Activated CD4-positive, CD25-positive, alpha-beta regulatory T cell treated with anti-CD3 and anti-CD28 coated beads, Interleukin-2, amount 50 U/mL, for 24 hours (primary cell): Measurements from ENCODE around the gene RNF212B.

ENCODE experiments used
- ATAC-seq, 2 donors: fragments of 150-1000 bp; cut with Tn5 transposase; one replicate each; pipeline ENCODE4 v1.10.0; 2021; ENCODE audit warnings: mild to moderate bottlenecking in 1 of 2, moderate library complexity in 1 of 2

Gene RNF212B

DNA sequence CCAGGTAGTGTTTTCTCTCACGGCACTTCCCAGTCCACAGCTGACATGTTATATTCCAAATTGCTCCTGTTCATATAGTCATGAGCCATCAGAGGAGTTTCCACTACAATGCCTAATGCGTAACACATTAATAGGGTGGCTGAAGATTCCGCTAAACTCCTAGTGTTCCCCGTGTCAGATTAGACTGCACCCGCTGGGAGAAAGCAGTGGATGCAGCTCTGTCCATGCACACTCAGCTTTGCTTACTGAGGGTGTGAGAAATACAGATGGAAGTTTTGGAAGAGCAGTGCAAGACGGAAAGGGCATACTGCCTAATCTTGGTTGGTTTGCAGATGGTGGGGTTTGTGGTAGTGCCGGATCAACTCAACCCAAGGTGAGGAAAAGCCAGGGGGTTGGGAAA is 59.4 kb downstream of the RNF212B start:
- no peak for ATAC-seq

DNA sequence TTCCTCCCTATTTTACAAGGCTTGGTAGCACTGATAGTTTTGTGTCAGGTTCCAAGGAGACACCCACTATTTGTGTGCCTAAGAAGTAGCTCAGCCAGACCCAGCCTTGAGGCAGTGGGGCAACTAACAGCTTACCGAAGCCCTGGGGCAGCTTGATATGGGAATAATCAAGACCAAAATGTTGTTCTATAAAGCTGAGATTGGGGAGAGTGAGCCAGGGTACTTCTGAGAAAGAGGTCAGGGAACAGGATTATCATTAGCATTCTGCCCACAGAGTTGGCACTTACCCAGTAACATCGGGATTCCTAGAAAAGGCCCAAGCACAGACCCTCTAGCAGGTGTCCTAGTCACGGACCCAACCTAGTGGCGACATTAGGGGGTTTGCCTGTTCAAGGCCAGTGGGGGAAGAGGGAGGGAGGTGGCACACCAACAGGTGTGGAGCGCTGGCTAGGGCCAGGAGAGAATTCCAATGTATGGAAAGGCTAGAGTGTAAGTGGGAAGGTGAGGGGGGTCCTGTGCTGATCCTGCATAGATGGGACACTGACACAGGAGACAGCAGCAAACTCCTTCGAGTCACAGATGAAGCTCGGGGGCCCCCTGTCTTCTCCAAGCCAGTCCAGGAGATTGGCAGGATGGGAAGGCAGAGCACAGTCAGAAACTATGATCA is 60.0 kb downstream of the RNF212B start:
- ATAC-seq: no peak

DNA sequence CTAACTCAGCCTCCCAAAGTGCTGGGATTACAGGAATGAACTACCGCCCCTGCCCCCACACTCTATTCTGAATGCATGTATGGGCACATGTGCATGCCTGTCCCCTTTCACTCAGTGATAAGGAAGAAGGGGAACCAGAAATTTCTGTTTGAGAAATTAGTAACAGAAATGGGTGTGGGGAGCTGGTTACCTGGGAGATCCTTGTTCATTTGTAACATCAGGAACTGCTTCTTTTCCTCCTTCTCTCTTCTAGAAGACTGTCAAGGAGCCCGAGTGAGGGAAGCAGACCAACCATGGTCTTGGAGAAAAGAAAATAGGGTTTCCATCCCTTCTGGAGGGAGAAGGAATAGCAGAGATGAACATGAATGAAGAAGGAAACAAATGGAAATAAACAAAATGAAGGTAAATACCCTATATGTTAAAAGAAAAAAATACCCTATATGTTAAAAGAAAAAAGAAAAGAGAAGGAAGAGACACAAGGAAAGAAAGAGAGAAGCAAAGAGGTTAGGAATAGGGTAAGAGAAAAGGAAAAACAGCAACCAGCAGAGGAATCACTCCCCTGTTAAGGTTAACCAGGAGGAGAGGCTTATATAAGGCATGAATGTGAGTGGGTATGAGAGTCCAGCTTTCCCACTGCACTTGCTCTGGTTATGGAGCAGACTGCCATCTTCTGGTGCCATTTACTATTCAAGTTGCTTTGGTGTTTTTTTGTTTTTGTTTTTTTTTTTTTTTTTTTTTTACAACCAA is 61.6 kb downstream of the RNF212B start:
- ATAC-seq: no peak

DNA sequence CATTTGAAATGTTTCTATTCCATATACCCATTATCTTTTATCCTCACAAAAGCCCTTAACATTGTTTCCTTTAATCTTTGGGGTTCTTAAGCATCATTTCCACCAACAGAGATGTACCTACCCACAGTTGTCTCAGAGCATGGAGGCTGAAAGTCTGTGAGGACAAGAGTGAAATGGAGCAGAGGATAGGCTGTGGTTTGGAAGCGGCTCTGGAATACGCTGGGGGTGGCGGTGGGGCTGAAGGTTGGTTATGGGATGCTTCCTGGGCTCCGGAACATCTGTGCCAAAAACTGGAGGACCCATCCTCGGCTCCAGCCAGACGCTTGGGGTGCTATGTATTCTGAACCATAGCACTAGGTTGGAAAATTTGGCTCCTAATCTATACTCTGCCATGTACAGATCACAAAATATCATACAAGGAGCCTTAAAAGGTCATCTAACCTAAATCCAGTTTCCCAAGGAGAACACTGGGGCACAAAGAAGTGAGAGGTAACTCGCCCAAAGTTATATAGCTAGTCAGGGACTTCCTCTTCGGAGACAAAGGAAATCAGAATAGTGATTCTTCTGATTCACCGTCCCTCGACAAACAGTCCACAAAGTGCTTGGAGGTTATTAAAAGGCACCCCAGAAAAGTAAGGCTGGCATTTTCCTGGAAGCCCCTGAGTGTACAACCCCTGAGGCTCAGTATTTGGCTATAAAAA is 62.4 kb downstream of the RNF212B start:
- no peak for ATAC-seq

DNA sequence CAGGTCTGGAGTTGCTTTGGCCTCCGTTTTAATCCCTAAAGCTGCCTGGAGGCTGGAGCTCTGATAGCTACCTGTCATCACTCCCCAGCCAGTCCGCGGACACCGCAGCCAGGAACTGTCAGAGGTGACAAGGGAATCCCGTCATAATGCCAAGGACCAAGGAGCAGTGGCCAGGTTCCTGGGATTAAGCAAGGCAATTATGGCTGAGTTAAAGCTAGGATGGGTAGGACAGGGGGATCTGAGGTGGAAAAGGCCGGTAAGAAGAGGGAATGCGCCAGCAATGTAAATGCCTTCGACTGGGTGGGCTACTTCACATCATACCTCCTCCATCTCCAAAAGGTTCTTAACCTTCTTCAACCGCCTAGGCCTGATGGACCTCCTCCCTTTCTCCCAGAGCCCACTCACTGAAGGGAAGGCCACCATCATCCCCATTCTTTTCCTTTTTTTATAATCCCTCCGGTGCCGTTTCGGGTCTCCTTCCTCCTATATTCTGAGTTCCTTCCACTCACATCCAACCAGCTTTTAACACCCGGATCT is 63.0 kb downstream of the RNF212B start:
- no peak for ATAC-seq

- peak; percentile 81 to 84 for ATAC-seq
Measured at GRCh38 chr14:23301288-23301968, 63.7 kb downstream of the RNF212B start.

GRCh38 chr14:23301969-23302289 is 64.2 kb downstream of the RNF212B start:
- ATAC-seq: peak; percentile 9 to 14

DNA sequence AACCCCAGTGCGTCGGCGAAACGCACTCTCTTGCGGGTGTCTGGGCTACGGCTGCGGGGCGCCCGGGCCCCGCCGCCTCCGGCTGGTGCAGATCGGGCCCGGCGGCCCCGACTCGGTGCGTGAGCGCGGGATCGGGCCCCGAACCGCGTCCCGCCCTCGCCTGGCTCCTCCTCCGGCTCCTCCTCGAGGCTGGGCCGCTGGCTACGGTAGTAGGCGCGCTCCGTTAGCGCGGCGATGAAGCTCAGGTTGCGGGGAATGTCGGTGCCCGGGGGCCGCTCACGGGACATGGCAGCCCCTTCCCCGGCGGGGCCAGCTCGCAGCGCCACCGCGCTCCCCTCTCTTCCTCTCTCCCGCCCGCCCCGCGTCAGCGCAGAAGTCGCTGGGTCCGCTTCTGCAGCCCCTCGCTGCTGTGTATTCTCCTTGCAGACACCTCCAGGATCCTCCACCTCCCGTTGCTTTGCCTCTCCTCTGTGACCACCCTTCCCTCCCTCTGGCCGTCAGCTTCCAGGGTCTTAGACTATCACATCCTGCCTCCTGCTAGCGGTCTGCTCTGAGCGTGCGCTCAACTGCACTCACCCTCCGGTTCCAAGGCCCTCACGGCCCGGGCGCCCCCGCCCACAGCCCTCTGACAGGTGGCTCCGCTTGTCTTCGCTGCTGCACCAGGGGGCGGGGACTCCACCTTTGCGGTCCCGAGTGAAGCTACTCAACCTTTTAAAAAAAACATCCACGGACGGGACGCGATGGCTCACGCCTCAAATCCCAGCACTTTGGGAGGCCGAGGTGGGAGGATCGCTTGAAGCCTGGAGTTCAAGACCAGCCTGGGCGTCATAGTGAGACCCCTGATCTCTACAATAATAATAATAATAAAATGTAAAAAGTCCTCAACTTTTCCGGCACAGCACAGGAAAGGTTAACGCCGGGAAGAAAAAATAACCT is 64.8 kb downstream of the RNF212B start, which contains the start of gene PPP1R3E:
PPP1R3E (minus strand) TSS at position 570 of the 936 bp plus-strand sequence; CDS start at position 287, 283 bp downstream.
- peak; percentile 33 to 37 for ATAC-seq

DNA sequence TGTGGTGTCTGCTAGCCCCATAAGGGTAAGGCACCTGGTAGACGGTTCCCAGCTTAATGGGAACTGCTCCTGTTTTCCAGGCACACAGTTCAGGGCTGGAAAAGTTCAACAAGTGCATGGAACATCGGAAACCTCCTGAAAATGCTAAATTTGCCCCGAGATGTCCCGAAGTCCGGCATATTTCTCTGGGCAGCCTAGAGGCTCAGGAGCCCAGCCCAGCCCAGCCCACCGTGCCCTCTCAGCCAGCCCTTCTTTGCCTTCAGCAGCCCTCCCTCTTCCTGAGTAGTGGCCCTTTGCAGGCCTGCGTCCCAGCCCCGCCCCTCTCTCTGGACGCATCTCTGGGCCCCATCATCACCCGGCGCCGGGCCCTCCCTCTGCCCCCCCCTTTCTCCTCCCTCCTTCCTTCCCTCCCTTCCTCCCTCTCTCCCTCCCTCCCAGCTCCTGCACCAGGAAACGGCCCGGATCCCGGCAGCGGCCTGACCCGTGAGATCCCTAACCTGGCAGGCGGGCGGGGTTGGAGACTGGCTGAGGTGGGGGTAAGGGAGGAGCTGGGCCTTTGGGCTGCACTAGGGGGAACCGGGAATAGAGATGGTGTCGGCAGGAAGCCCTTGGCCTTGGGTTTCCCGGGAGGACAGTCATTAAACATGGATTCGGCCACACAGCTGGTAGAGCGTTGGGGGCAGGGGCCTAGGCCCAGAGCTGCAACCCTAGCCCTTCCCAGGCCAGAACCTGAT is 68.8 kb downstream of the RNF212B start, which contains the start of gene BCL2L2:
BCL2L2 (plus strand) TSS at position 422 of the 734 bp plus-strand sequence. CDS start 935 bp downstream, outside the sequence.
- ATAC-seq: no peak

DNA sequence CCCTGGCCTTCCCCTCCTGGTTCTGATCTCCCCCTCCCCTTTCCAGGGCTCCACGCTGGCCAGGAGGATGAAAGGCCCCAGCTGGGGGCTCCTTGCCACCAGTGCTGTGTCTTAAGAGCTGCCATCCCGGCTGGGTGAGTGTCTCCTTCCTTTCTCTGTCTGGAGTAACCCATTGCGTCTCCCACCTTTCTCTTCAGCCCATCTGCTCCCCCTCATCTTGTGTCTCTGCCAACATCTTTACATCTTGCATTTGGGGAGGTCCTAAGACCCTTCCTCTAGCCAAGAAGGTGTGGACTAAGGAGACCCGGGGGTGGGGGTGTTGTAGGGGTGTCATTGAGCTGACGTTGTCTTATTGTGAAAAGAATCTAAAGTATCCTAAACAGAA is 69.4 kb downstream of the RNF212B start:
- no peak for ATAC-seq

DNA sequence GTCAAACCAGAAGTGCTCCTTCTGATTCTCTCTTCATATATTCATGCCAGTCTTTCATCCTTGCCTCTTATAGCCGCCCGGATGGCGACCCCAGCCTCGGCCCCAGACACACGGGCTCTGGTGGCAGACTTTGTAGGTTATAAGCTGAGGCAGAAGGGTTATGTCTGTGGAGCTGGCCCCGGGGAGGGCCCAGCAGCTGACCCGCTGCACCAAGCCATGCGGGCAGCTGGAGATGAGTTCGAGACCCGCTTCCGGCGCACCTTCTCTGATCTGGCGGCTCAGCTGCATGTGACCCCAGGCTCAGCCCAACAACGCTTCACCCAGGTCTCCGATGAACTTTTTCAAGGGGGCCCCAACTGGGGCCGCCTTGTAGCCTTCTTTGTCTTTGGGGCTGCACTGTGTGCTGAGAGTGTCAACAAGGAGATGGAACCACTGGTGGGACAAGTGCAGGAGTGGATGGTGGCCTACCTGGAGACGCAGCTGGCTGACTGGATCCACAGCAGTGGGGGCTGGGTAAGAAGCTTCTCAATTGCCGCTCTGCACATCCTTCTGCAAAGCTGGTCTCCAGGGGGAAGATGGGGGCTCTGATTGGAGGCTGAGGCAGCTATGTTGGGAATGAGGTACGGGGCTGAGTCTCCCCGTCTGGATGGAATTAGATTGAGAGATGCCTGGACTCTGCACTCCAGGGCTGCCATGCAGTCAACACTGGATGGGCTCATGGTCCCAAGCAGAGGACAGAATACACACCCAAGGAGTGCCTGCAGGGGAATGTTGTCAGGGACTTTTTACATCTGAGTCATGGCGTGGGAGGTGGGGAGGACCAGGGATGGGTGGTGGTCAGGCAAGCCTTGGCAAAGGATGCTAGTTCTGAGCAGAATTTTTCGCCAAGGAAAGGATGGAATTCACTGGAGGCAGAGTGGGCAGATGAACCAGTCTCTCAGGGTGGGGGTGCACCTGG is 70.2 kb downstream of the RNF212B start:
- no peak for ATAC-seq

DNA sequence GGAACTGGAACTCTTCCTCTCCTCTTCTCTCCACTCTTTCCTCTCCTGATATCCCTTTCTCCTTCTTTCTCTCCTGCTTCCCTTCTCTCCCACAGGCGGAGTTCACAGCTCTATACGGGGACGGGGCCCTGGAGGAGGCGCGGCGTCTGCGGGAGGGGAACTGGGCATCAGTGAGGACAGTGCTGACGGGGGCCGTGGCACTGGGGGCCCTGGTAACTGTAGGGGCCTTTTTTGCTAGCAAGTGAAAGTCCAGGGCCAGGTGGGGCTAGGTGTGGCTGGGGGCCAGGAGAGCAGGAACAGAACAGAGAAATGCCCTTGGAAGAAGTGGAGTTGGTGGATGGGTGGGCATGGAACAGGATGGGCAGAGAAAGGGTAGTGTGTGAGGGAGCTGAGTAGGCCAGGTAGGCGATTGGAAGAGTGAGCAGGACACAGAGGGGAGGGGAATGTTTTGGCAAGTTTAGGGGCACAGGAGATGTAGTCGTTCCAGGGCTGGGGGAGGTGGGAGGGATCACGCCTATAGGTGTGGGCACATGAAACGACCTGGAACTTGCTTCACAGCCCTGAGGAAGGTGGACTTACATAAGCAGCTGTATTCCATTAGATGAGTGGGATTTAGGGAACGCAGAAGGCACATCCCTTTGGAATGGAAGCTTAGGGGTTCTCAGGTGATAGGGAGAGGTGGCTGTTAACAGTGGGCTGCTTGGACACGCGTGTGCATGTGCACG is 71.1 kb downstream of the RNF212B start:
- no peak for ATAC-seq

DNA sequence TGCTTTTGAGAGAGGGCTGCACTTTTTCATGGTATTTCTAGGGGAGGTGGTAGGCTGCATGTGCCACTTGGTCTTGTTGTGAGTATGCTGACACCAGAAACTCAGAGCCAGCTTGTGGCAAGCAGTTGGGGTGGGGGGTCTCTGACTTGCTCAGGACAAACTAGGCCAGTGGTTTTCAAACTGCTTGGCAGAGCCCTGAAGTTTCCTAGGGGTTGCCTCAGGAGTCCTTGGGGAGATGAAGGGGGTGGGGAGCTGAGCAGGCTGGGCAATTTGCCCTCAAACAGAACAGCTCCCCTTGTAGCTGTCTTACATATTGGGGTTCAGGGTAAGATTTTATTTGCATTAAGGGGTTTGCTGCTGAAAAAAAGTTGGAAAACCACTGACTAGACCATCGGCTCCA is 72.8 kb downstream of the RNF212B start:
- no peak for ATAC-seq

DNA sequence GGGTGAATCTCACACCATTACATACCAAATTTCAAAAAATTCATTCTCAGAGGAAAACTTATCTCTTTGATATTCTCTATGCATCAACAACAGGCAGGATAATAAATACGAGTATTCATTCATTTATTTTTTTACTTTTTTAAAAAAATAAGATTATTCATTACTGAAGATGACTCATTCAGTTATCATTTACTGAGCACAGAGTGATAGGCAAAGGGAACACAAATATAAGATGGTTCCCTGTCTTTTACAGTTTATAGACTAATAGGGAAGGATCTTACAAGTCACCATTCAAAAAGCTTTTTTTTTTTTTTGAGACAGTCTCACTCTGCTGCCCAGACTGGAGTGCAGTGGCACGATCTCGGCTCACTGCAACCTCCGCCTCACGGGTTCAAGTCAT is 78.6 kb downstream of the RNF212B start:
- ATAC-seq: no peak

DNA sequence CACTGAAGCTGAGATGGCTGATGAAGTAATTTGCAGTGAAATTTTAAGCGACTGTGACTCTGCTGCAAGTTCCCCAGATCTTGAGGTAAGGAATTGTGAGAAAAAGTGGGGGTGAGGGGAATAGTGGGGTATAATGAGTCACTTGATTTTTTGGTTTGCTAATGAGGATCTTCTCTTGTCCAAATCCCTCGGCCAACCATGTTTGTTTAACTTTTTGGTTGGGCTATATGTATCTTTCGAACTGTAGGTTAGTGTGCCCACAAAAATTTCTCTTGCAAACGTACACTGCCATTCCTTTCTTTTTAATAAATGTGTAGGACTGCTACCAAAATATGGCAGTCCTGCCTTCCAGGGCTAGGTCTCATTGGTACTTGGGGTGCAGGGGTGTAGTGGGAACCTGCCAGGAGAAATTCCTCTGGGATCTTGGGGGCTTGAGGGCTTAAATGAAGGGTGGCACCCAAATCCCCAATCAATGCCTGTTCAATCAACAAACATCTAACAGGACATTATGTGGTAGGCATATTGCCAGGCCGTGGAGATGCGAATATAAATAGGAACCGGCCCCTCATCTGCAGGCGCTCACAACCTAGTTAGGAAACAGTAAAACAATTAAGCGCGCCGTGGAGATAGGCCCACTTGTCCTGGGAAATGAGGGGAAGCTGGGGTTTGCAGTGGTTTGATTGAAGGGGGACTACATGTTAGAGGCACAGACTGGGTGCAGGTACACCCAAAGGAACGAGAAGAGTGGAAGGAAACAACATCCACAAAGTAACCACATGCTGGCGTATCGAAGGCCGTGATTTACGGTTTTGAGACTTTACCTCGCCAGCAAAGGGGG is 82.2 kb downstream of the RNF212B start:
- ATAC-seq: no peak

- ATAC-seq: peak; percentile 90 to 94
Measured at GRCh38 chr14:23320584-23321571, 83.1 kb downstream of the RNF212B start, which contains the start of gene PABPN1. Gene PABPN1, plus strand, starts transcription at chr14:23321457. Its CDS starts 13 bp downstream, at chr14:23321470.
